SK-N-SH treated with all-trans-retinoic acid at 6 μM for 48 hours (cell line): ENCODE results near the gene B3GAT1.

Source experiments
- ATAC-seq: fragments of 200-7000 bp; cut with Tn5 transposase; 3 replicates; pipeline ENCODE4 v1.9.1; 2020; ENCODE audit warnings: mild to moderate bottlenecking, moderate library complexity
- ARNTL ChIP-seq: fragments of 450-650 bp; formaldehyde crosslinking; IDR thresholded peaks from 2 replicates; pipeline ENCODE4 v1.5.0; 2020; ENCODE audit warnings: low read depth, mild to moderate bottlenecking, moderate library complexity, borderline replicate concordance
- BACH2 ChIP-seq: fragments of 250-450 bp; sonication (Bioruptor Pico); IDR thresholded peaks from 2 replicates; pipeline ENCODE4 v1.9.0; 2021; ENCODE audit warnings: mild to moderate bottlenecking, borderline replicate concordance
- CREB5 ChIP-seq: fragments of 250-450 bp; sonication (Bioruptor Pico); IDR thresholded peaks from 2 replicates; pipeline ENCODE4 v1.5.1; 2020; ENCODE audit warnings: low read depth, mild to moderate bottlenecking, moderate library complexity
- CSRNP3 ChIP-seq: fragments of 250-450 bp; sonication (Bioruptor Pico); IDR thresholded peaks from 2 replicates; pipeline ENCODE4 v1.5.1; 2021; ENCODE audit warnings: mild to moderate bottlenecking, moderate library complexity
- ESRRG ChIP-seq: fragments of 250-450 bp; sonication (Bioruptor Pico); IDR thresholded peaks from 2 replicates; pipeline ENCODE4 v1.6.1; 2021; ENCODE audit warnings: mild to moderate bottlenecking
- ISL1 ChIP-seq: fragments of 250-450 bp; sonication (Bioruptor Pico); IDR thresholded peaks from 2 replicates; pipeline ENCODE4 v2.1.2; 2022; ENCODE audit warnings: mild to moderate bottlenecking, moderate library complexity
- OSR1 ChIP-seq: fragments of 250-450 bp; sonication (Bioruptor Pico); IDR thresholded peaks from 2 replicates; pipeline ENCODE4 v1.8.0; 2022; ENCODE audit warnings: moderate library complexity, mild to moderate bottlenecking, inconsistent platforms
- PATZ1 ChIP-seq: fragments of 250-450 bp; sonication (Bioruptor Pico); IDR thresholded peaks from 2 replicates; pipeline ENCODE4 v1.8.0; 2020; ENCODE audit warnings: mild to moderate bottlenecking, moderate library complexity, borderline replicate concordance
- POU6F1 ChIP-seq: fragments of 250-450 bp; sonication (Bioruptor Pico); IDR thresholded peaks from 2 replicates; pipeline ENCODE4 v1.8.0; 2021; ENCODE audit warnings: low read depth, mild to moderate bottlenecking, moderate library complexity, borderline replicate concordance
- SNAI2 ChIP-seq: fragments of 250-450 bp; sonication (Bioruptor Pico); IDR thresholded peaks from 2 replicates; pipeline ENCODE4 v1.5.0; 2020; ENCODE audit warnings: mild to moderate bottlenecking, moderate library complexity
- TCF4 ChIP-seq: fragments of 250-450 bp; sonication (Bioruptor Pico); IDR thresholded peaks from 2 replicates; pipeline ENCODE4 v1.8.0; 2021; ENCODE audit warnings: mild to moderate bottlenecking, moderate library complexity, borderline replicate concordance
- TOX ChIP-seq: fragments of 250-450 bp; sonication (Bioruptor Pico); IDR thresholded peaks from 2 replicates; pipeline ENCODE4 v1.8.0; 2021; ENCODE audit warnings: mild to moderate bottlenecking, moderate library complexity, borderline replicate concordance
- TSHZ2 ChIP-seq: fragments of 250-450 bp; sonication (Bioruptor Pico); IDR thresholded peaks from 2 replicates; pipeline ENCODE4 v1.5.0; 2020; ENCODE audit warnings: mild to moderate bottlenecking, moderate library complexity
- ZC3H10 ChIP-seq: fragments of 250-450 bp; sonication (Bioruptor Pico); IDR thresholded peaks from 2 replicates; pipeline ENCODE4 v1.5.1; 2021; ENCODE audit warnings: mild to moderate bottlenecking, moderate library complexity
- ZNF565 ChIP-seq: fragments of 450-650 bp; formaldehyde crosslinking; conservative IDR thresholded peaks from 2 replicates; pipeline ENCODE4 v1.5.0; 2020; ENCODE audit warnings: low read depth, mild to moderate bottlenecking, moderate library complexity
- ZNF8 ChIP-seq: fragments of 450-650 bp; formaldehyde crosslinking; IDR thresholded peaks from 2 replicates; pipeline ENCODE4 v1.5.0; 2020; ENCODE audit warnings: mild to moderate bottlenecking, moderate library complexity

Gene B3GAT1

GRCh38 chr11:134423106-134423505 lies 11.1 kb upstream of the B3GAT1 start:
- no peak for TF ChIP-seq ESRRG (CRISPR knock-in tag)
- no peak for TF ChIP-seq TSHZ2 (CRISPR knock-in tag)
- TF ChIP-seq ARNTL (CRISPR knock-in tag), result no peak
- no peak for ATAC-seq

DNA sequence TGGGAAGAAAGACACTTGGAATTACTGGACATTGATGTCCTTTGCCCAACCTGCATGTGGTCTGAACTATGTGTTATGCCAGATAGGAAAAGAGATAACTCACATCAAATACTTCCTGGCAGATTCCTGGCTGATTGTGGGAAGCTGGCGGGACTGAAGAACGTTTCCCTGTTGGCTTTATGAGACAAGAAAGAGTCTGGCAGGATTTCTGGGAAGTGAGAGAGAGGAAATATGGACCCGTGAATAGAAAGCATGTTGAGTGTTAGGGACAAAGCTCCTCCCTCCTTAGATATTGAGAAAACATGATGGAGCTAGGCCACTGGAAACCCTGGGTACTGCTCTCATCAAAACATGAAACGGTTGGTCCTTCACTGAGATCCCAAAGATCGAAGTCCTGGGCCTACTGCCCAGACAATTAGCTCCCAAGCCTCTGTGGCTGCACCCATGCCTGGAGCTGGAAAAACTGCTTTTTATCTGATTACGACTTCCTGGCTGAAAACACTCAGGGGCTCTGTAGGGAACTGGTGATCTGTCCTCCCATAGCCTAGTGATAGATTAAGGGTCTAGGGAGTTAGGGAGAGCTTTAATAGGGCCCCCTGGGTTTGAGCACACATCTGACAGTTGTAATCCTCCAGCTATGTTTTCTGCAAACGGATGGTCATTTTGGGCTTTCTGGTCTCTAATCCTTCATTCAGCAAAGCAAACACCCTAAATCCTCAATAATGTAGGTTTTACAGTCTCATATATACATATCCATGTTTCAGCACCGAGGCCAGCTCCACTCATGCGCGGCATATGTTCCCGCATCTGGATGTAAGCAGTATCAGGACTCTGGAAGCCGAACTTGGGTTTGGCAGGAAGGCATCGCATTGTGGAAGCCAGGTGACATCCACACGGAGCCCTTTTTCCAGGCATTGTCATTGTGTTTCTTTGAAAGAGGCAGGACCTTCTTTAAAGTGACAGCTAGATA lies 6.1 kb upstream of the B3GAT1 start:
- TF ChIP-seq BACH2, result no peak
- no peak for TF ChIP-seq CSRNP3 (CRISPR knock-in tag)
- TF ChIP-seq SNAI2 (CRISPR knock-in tag), result no peak
- no peak for TF ChIP-seq ESRRG (CRISPR knock-in tag)
- no peak for TF ChIP-seq ISL1 (CRISPR knock-in tag)
- no peak for TF ChIP-seq ZNF565 (CRISPR knock-in tag)
- no peak for TF ChIP-seq TOX
- TF ChIP-seq CREB5 (CRISPR knock-in tag), result no peak
- TF ChIP-seq ZNF8 (CRISPR knock-in tag), result no peak
- TF ChIP-seq POU6F1 (CRISPR knock-in tag), result no peak
- no peak for ATAC-seq

DNA sequence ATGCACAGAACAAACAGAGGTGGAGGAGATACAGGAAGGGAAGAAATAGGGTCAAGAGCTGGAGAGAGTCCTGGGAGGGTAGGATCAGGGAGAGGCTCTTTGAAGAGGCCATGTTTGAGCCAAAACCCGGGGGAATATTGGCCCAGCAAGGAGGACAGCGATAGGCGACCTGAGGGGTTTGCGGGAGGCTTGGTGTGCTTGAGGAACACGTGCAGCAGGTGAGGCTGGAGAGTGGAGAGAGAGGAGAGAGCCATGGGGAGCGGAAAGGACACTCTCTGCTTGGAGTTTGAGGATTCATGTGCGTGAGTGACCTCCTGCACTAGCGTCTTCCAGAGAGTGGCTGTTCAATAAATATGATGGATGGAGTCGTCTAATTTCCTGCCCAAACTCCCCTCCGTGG lies 4.7 kb upstream of the B3GAT1 start:
- ATAC-seq, result no peak
- TF ChIP-seq CREB5 (CRISPR knock-in tag) (no peak), OSR1 (CRISPR knock-in tag) (no peak), ZC3H10 (CRISPR knock-in tag) (no peak), ARNTL (CRISPR knock-in tag) (no peak), ZNF8 (CRISPR knock-in tag) (no peak), ISL1 (CRISPR knock-in tag) (no peak), ZNF565 (CRISPR knock-in tag) (no peak), TOX (no peak), SNAI2 (CRISPR knock-in tag) (no peak), TCF4 (CRISPR knock-in tag) (no peak), TSHZ2 (CRISPR knock-in tag) (no peak), PATZ1 (CRISPR knock-in tag) (no peak), BACH2 (no peak), POU6F1 (CRISPR knock-in tag) (no peak), ESRRG (CRISPR knock-in tag) (no peak)
